ENCODE measurements around the gene HPS3.
"Not testable (repeated sequence)": the region's sequence is repeated elsewhere in the genome, so short reads cannot be mapped to it uniquely, and the experiment has no call there.

HPS3 gene

DNA sequence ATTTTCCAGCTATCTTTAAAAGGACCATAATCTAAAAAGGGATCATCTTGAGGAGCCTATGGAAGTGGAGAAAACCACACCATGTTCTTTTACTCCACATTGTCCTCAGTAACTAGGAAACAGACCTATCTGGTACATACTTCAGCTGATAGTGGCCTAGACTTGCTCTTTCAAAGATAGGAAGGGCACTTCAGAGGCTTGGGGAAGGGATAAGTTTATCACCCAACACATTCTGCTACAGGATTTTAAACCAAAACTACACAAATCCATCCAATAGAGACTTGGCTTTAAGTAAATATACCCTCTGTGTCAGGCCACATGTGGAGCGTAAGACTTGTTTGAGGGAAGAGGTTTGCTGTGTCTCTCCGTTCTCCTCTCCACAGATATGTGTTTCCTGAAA lies 56.8 kb downstream of the HPS3 start:
- DNase-seq (ENCODE audit: low spot score) = no peak

DNA sequence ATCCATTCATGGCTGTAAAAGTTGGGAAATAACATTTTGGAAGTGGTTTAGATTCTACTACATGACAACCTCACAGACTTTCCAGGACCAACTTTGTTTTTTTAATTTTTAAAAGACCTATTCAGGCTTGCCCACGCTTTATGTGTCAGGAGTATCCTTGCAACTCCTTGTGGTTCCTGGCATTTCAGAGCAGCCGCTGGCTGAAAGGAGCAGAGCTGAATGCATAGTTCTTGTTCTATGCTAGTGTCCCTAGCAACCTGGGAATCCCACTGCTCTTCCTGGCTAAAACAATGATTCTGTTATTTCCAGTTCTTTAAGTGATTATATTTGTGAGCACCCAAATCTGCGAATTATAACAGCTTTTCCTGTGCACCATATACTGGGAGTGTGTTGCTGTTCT lies 57.3 kb downstream of the HPS3 start:
- peak; percentile 30 for DNase-seq (ENCODE audit: low spot score)

DNA sequence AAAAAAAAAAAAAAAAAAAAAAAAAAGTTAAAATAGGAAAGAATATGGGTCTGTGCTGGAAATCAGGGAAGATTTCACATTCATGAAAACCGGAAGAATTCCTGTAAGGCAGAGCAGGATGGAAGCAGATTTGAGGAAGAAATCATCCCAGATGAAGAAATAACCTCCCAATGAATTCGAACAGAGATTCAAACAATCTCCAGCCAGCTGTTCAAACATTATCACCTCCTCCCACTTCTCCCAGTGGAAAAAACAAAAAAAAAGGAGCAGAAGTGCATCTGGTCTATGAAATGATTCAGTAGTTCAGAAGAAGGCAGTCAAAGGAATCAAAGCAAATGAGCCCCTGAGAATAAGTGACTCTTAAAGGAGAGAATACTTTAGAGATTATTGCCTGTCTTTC lies 59.1 kb downstream of the HPS3 start:
- no peak for DNase-seq (ENCODE audit: low spot score)

DNA sequence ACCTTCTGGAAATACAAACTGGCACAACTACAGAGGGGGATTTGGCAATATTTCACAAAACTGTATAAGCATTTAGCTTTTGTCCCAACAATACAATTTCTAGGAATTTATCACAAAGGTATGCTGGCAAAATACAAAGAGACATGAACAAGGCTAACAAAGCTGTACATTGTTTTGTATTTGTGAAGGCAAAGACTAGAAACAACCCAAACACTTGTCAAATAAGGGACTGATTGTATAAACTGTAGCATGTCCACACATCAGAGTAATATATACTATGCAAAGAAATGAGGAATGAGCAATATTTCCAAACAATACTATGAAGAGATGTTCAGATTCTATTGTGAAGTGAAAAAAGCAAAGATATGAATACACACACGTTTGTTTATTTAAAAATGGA lies 65.8 kb downstream of the HPS3 start:
- peak; percentile 40 for DNase-seq (ENCODE audit: low spot score)

DNA sequence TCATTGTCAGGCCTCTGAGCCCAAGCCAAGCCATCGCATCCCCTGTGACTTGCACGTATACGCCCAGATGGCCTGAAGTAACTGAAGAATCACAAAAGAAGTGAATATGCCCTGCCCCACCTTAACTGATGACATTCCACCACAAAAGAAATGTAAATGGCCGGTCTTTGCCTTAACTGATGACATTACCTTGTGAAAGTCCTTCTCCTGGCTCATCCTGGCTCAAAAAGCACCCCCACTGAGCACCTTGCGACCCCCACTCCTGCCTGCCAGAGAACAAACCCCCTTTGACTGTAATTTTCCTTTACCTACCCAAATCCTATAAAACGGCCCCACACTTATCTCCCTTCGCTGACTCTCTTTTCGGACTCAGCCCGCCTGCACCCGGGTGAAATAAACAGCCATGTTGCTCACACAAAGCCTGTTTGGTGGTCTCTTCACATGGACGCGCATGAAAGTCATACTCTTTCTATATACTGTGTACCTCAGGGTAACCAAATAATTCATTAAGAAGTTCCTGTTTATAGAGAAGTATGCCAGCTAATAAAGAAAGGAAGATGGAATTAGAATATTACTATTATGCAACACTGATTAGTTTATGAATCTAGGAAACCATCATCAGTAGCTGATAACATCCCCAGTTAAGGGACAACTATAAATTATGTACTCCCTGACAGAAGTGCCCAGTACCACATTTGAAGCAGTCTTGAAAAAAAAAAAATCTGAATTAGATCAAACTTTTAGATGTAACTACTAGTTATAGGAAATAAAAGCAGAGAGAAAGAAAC lies 67.6 kb downstream of the HPS3 start:
- not testable (repeated sequence) for DNase-seq (ENCODE audit: low spot score)

DNA sequence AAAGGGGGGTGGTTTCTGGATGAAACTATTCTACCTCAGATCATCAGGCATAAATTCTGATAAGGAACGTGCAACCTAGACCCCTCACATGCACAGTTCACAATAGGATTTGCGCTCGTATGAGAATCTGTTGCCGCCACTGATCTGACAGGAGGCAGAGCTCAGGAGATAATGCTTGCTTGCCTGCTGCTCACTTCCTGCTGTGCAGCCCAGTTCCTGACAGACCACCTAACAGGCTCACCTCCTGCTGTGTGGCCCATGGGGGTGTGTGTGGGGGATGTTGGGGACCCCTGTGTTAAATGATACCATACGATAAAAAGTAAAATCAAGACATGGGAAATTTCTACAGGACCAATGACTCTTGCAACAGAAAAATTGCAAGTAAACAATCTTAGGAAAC lies 68.2 kb downstream of the HPS3 start:
- no peak for DNase-seq (ENCODE audit: low spot score)

DNA sequence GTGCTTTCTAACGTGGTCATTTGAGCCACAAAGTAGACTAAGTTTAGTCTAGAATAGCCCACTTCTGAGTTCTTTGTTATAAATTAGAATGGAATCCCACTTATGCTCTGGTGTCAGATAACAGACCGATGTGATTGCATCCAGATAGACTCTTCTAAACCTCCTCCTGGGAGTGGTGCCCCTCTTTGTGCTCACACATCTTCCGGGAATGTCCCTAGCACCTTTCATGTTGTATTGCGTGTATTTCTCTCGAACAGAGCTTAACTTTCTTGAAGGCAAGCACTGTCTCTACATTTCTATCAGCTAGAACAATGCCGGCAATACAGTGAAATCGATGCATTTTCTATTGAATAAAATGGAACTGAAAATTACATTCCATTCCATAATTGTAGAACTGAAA lies 69.2 kb downstream of the HPS3 start:
- DNase-seq (ENCODE audit: low spot score) = no peak

DNA sequence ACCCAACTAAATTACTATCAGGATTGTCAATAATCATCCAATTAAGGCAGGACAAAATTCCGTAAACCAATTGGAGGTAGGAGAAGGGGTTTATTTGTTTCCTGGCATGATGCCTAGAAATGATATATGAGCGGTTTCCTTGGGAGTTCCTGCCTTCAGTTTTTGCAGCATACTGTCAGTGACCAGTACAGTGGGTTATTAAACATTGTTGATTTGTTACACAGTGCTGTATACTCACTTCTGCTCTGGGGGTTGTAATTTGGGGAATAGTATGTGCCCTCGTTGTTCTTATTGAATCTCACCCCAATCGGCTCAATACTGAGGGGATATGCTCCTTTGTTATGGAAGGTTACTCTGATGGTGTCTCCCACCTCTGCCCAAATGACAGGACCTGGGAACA lies 70.0 kb downstream of the HPS3 start:
- DNase-seq (ENCODE audit: low spot score) = no peak

DNA sequence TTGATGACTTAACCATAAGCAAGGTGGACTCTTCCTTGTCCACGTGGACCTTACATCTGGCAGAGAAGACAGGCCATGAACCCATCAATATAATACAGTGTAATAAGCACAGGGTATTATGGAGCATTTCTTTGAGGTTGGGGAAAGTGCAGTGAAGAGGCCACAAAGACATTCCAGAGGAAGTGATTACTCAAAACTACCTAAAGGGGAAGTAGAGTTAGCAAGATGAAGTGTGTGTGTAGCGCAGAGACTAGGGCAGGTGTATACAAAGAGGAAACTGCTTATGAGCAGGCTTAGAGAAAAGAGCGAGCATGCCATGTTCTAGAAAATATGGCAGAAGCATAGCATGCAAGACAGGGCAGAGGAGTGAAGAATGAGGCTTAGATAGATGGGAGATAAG lies 74.3 kb downstream of the HPS3 start:
- no peak for DNase-seq (ENCODE audit: low spot score)

DNA sequence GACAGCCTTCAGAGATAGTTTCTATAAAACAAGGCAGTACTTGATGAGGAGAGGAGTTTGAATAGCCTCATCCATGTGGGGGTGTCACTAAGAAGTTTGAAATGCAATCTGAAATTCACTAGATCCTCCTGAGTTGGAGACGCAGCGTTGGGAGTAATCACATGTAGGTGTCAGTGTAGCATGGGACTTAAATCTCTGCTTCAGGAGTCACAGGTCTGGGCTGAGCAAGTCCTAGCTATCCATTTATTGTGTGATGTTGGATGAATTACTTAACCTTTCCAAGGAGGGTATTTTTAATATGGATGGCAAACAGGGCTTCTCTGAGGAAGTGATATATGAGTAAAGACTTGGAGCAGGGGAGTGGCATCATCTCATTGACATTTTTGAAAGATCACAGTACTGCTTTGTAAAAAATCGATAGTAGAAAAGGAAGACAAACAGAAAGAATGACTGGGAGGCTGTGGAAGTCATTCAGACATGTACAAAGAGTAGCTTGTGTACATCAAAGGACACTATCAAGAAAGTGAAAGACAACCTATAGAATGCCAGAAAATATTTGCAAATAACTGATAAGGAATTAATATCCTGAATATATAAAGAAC lies 75.1 kb downstream of the HPS3 start:
- no peak for DNase-seq (ENCODE audit: low spot score)

DNA sequence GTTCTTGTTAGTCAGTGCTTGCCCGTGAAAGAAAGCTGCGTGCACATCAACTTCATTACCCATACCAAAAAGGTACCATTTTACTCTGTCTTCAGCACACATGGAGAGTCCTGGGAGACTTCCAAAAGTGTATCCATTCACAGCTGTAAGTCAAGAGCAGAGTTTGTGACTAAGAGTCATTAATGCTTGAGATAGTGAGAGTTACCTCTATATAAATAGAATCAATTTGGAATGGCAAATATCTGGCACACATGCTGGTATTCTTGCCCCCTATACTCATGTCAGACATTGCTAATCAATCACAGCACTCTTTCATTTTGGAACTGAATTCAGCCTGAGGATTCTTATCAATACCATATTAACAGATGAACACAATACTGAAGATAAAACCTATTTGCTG lies 78.0 kb downstream of the HPS3 start:
- DNase-seq (ENCODE audit: low spot score) = no peak

DNA sequence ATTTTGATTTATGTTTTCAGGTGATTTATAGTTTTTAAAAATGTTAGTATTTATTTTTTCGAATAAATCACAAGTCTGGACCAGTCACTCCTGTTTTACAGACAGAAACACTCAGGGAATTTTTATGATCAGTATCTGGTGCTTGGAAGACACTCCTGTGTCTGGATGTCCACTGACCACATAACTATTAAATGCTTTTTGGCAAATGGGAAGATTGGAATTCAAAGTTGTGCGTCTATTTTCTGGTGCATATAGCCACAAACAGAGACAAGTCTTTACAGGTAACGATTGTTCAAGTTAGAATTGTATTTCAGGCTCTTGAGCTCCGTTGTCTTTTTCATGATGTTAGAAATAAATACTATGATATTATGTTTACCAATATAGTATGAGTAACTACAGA lies 80.0 kb downstream of the HPS3 start:
- DNase-seq (ENCODE audit: low spot score) = no peak

DNA sequence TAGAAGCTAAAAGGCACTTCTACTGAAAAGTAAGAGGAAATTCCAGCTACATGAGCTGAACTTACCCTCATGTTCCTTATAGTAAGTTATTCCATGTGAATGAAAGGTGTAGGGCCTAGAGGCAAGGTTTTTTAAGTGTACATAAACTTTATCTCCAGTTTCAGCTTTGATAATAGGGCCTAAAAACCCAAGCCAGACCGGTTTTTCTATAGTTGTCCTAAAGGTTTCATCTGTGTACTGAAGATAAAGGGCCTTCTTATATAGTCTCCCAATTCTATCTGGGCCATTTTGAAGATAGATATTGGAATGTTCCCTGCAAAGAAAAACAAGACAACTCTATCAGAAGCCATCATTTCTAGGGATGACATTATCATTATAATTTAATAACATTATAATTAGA lies 82.9 kb downstream of the HPS3 start:
- no peak for DNase-seq (ENCODE audit: low spot score)

DNA sequence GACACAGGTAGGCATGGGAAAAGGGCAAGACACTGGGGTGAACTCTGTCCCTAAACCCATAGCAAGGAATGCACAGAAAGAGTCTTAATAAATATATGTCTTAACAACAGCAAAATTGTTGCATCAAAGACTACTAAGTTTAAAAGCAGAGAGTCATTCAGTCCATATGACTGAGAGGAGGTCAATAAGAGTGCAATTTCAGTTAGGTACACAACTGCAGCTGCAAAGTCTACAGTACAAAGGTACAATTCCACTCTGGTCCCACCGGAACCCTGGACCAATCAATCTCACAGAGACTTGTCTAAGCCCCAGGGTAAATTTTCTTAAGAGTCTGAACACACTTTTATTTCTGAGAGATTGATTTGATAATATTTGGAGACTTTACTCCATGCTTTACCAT lies 85.3 kb downstream of the HPS3 start:
- no peak for DNase-seq (ENCODE audit: low spot score)

DNA sequence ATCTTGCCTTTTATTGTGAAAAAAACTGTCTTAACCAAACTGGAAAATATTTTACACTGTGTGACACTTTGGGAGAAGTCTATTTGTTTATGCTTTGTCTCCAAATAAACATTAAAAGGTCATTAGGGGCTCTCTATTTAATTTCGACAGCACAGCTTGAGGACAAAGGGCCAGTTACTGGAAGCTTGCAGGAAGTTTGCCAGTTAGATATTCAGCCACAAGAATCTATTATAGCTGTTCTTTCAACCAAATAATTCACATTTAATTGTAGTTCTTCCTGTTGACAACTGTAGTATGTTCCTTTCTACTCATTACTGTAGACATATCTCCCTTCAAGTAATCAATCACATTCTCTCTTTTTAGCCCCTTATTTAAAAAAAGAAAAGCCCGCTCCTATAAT lies 86.1 kb downstream of the HPS3 start:
- DNase-seq (ENCODE audit: low spot score) = no peak

DNA sequence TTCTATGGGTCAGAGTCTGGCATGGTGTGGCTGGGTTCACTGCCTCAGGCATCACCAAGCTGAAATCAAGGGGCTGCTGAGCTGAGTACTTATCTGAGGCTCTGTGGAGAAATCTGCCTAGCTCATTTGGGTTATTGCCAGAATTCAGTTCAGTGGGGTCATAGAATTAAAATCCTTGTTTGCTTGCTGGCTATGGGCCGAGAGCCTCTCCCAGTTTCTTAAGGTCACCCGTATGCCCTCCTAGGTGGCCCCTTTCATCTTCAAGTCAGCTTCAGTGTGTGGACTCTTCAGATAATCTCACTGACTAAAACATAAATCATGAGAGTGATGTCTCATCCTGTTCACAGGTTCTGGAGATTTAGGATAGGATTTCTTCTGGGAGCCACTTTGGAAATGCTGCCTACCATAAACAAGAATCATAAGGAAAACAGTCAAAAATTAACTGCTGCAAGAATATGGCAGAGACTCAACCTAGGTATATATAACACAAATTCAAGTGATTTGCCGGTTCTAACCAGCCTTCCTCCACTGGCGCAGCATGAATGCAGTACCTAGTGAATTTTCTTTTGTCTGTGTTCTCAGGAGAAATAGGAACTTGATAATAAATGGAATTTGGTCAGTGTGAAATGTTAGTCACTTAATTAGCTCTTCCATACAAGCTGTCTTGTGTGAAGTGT lies 86.9 kb downstream of the HPS3 start:
- DNase-seq (ENCODE audit: low spot score) = no peak

DNA sequence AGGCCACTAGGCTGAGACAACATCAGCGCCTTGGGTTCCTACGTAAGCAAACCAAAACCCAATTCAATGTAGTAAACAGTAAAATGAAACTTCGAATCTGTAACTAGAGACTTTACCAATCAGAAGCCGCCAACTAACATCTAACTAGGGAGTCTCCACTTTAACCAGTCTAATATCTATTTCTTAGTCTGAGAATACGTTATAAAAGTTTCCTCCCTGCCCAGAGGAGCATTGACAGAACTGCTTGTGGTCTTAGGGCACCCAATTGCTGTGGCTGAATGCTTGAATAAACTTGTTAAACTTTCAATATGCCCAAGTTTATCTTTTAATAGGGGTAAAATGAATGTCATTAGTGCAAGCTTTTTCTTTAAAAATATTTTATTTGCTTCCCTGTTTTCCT lies 87.9 kb downstream of the HPS3 start:
- no peak for DNase-seq (ENCODE audit: low spot score)

DNA sequence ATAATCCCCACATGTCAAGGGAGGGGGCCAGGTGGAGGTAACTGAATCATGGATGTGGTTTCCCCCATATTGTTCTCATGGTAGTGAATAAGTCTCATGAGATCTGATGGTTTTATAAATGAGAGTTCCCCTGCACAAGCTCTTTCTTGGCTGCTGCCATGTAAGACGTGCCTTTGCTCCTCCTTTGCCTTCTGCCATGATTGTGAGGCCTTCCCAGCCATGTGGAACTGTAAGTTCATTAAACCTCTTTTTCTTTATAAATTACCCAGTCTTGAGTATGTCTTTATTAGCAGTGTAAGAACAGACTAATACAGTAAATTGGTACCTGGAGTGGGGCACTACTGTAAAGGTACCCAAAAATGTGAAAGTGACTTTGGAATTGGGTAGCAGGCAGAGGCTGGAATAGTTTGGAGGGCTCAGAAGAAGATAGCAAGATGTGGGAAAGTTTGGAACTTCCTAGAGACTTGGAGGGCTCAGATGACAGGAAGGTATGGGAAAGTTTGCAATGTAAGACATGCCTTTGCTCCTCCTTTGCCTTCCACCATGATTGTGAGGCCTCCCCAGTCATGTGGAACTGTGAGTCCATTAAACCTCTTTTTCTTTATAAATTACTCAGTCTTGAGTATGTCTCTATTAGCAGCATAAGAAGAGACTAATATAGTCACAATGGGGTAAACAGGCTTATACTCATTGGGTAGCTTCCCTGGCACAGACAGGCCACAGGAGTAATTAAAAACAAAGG lies 90.1 kb downstream of the HPS3 start:
- not testable (repeated sequence) for DNase-seq (ENCODE audit: low spot score)

DNA sequence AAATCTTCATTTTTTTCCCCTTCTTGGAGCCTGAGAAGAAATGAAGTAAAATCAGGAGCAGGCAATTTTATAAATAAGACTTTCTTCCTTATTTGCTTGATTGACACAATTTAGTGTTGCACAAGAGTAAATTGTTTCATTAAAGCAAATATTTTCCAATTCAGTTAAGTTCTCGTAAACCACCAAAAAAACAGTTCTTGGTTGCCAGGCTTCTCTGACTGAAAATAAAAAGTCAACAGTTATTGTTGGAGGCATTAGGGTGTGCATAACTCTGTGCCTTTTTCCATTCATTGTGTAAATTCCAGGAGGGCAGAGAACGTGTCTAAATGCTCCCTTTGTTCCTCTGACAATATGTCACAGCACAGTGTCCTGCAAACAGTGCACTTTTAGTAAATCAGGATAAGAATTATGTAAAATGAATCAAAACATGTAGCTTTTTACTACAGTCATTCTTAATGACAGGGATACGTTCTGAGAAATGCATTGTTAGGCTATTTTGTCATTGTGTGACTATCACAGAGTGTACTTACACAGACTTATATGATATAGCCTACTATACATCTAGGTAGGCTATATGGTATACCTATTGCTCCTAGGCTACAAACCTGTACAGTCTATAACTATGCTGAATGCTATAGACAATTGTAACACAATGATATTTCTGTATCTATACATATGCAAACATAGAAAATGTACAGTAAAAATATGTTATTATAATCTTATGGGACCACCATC lies 92.5 kb downstream of the HPS3 start, which contains the start of gene CP:
CP (minus strand) TSS at position 47 of the 735 bp plus-strand sequence; CDS start at position 10, 37 bp downstream.
- DNase-seq (ENCODE audit: low spot score) = no peak

Data from globus pallidus (tissue), 1 donor.